Amygdala (tissue), 56 donors: Measurements from ENCODE around the gene HSFX1.

ENCODE experiments used
- DNase-seq, 56 donors: peaks; one replicate each; lab custom pipeline; 2025; lab: John Stamatoyannopoulos, UW

Gene HSFX1

DNA sequence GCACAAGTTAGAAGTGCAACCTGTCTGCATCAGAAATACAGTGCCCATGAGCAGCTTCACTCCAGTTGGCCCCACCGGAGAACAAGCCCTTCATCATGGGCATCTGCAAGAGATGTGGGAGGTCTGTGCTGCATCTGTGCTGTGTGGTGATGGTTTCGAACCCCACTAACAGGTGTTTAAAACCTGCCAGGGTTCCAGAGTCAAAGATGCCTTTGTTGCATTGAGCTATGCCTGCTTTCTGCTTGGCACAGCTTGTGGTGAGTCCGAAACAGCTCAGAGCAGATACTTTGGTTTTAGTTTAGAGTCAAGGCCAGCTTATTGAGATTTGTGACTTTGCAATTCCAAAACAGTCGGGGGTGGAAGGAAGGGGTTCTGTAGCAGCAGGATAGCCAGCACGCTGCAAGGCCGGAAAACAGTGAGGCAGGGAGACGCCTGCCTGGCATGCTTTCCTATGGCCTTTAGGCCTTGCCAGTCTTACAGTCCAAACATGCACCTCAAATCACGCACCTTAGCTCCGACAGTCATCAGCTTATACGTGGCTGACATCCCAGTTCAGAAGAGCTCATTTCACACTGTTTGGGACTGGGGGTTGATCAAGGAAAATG is 29.7 kb downstream of the HSFX1 start:
- no peak for DNase-seq

DNA sequence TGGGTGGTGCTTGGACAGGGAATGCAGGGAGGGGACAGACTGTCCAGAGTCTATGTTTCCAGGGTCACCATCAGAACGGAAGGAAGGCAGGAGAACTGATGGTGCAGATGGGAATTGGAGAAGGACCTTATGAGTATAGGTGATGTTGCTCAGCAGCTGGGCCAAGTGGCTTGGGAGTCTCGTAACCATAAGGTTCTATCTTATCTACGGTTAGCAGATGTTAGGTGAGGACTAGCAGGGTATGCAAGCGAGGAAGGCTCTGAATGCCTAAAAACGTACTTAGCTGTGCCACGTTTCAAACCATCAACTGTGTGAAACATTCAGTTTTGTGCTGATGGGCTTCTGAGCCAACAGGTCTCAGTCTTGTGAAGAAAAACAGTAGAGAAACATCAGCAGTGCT is 30.2 kb downstream of the HSFX1 start:
- no peak for DNase-seq

DNA sequence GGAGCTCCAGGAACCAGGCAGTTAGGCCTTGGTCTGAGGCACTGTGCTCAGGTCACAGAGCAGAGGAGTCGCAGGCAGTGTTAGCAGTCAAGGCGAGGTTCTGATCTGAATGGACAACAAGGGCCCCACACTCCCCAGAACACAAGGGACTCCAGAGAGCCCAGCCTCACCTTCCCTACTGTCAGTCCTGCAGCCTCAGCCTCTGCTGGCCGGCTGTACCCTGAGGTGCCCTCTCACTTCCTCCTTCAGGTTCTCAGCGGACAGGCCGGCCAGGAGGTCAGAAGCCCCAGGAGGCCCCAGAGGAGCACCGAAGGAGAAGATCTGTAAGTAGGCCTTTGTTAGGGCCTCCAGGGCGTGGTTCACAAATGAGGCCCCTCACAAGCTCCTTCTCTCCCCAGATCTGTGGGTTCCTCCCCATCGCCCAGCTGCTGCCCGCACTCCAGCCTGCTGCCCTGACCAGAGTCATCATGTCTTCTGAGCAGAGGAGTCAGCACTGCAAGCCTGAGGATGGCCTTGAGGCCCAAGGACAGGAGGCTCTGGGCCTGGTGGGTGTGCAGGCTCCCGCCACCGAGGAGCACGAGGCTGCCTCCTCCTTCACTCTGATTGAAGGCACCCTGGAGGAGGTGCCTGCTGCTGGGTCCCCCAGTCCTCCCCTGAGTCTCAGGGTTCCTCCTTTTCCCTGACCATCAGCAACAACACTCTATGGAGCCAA is 34.0 kb downstream of the HSFX1 start:
- no peak for DNase-seq

DNA sequence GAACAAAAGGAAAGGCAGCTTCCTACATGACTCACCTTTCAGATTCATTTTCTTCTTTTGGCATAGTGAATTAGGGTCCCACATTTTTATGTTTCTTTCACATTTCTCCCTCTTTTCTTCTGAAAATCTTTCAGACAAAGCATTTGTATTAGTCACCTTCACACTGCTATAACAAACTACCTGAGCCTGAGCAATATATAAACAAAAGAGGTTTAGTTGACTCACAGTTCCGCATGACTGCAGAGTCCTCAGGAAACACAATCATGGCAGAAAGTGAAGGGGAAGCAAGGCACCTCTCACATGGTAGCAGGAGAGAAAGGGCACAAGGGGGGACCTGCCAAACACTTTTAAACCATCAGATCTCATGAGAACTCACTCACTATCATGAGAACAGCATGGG is 44.8 kb downstream of the HSFX1 start:
- no peak for DNase-seq

DNA sequence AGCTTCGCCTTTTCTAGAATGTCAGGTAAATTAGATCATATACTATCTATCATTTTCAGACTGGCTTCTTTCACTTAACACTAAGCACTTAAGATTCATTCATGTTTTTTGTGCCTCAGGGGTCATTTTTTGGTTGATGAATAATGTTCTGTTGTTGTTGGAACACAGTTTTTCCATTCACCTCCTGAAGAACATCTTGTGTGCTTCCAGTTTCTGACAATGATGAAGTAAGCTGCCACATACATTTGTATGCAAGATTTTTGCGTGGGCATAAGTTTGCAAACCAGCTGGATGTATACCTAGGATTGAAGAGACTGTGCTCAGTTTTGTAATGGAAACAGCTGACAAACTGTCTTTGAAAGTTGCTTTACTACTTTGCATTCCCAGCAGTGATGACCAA is 45.5 kb downstream of the HSFX1 start:
- DNase-seq, result no peak

DNA sequence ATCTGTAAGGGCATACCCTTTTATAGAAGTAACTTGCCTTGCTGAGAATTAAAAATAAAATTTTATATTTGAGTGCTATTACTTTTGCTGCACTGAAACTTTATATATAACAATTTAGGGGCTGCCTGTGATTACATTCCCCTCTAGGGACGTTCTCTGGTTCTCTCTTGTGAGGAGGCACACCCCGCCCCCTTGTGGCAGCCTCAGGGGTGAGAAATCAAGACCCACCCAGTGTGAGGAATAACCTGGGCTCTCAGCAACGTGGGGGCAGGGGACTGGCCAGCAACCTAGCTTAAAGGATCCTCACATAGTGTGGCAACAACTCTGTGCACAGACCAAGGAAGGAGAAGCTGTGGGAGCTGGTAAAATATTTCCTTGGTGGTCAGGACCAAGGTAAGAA is 51.6 kb downstream of the HSFX1 start:
- DNase-seq, result peak in 1 of 56 donors; percentile 19
